Panc1 (cell line): Measurements from ENCODE around the gene DBH. TPM values are rescaled to one million over a fixed set of nuclear protein-coding genes. Genes with fewer than 3 reads are reported as not detected.

ENCODE experiments used
- ATAC-seq: fragments of 200-7000 bp; cut with Tn5 transposase; 2 replicates; pipeline ENCODE4 v1.9.1; 2020; ENCODE audit warnings: mild to moderate bottlenecking, moderate library complexity
- BruUV-seq: library from RNA; stranded (reverse); fragments of 400-500 nt; replicated peaks from 2 replicates; lab custom pipeline; 2021; lab: Mats Ljungman, UMichigan
- CTCF ChIA-PET: fragments of 300-600 bp; sonication (Branson Sonifier 250); formaldehyde crosslinking; loops from one replicate; lab custom pipeline; 2022; ENCODE audit warnings: antibody characterized with exemption; lab: Charles Lee
- POLR2A ChIA-PET: fragments of 300-600 bp; sonication (Branson Sonifier 250); formaldehyde crosslinking; loops from one replicate; lab custom pipeline; 2022; ENCODE audit warnings: antibody characterized with exemption; lab: Charles Lee
- DNase-seq: peaks from one replicate; pipeline ENCODE4 v3.0.0-alpha.2; 2010; ENCODE audit warnings: low read depth, low spot score
- H3K27ac ChIP-seq: 2 replicates; pipeline ENCODE4 v1.5.1; 2011; ENCODE audit warnings: mild to moderate bottlenecking, low read length, inconsistent platforms
- H3K27me3 ChIP-seq: fragments of 200-500 bp; sonication (Bioruptor generic); 2 replicates; pipeline ENCODE4 v1.6.0; 2014; ENCODE audit warnings: low read length, inconsistent platforms; ENCODE audit not compliant: control insufficient read depth, insufficient read depth
- H3K36me3 ChIP-seq: fragments of 200-500 bp; sonication (Bioruptor generic); 2 replicates; pipeline ENCODE4 v1.5.1; 2014; ENCODE audit warnings: inconsistent platforms, mild to moderate bottlenecking, low read length, moderate library complexity; ENCODE audit not compliant: control insufficient read depth, insufficient read depth
- H3K4me1 ChIP-seq: 2 replicates; pipeline ENCODE4 v1.5.1; 2011; ENCODE audit warnings: inconsistent platforms, mild to moderate bottlenecking, low read length, moderate library complexity; ENCODE audit not compliant: control insufficient read depth, insufficient read depth
- H3K4me3 ChIP-seq, 2 experiments: 2 replicates each; pipeline ENCODE4 v1.5.1; 2011 to 2012; ENCODE audit warnings: low read depth in 2 of 2, low read length in 2 of 2, mild to moderate bottlenecking in 2 of 2, inconsistent platforms in 1 of 2, moderate library complexity in 1 of 2
- H3K9me3 ChIP-seq: fragments of 200-500 bp; sonication (Bioruptor generic); 2 replicates; pipeline ENCODE4 v1.5.1; 2014; ENCODE audit warnings: low read depth, mild to moderate bottlenecking, inconsistent platforms, low read length, moderate library complexity; ENCODE audit not compliant: control insufficient read depth, insufficient read depth
- POLR2AphosphoS5 ChIP-seq: IDR thresholded peaks from 2 replicates; pipeline ENCODE4 v1.6.1; 2012; ENCODE audit warnings: mild to moderate bottlenecking, low read depth, low read length, moderate library complexity
- SIN3A ChIP-seq: IDR thresholded peaks from 2 replicates; pipeline ENCODE4 v1.6.1; 2012; ENCODE audit warnings: low read depth, mild to moderate bottlenecking, low read length, moderate library complexity, borderline replicate concordance; ENCODE audit not compliant: insufficient read depth
- TCF7L2 ChIP-seq: IDR thresholded peaks from 2 replicates; pipeline ENCODE4 v1.6.1; 2011; ENCODE audit warnings: mild to moderate bottlenecking, low read depth, low read length, inconsistent platforms
- in situ Hi-C: cut with HindIII; loops from 2 replicates; pipeline ENCODE4 v1.10.0; 2016; ENCODE audit warnings: low sequenced_read_pairs, low pct_unique_long_range_greater_than_20kb
- intact Hi-C: fragments of 100-400 bp; cut with micrococcal nuclease; formaldehyde crosslinking; loops from one replicate; pipeline ENCODE4 v1.10.0; 2022; ENCODE audit not compliant: unreplicated experiment
- total RNA-seq: library from RNA; stranded (reverse); gene quantifications from one replicate; pipeline ENCODE4 v1.2.1, GENCODE V29; 2021; ENCODE audit not compliant: unreplicated experiment
- TF ChIP-seq, protein P1 (sequence below): fragments of 450-650 bp; IDR thresholded peaks from 2 replicates; pipeline ENCODE4 v1.5.1; 2017; ENCODE audit warnings: mild to moderate bottlenecking
- TF ChIP-seq, protein P2 (sequence below), 2 experiments: IDR thresholded peaks; 2 replicates each; pipeline ENCODE4 v1.6.1; 2011 to 2012; ENCODE audit warnings: low read depth in 2 of 2, control low read depth in 1 of 2, low read length in 1 of 2, mild to moderate bottlenecking in 1 of 2, moderate library complexity in 1 of 2; ENCODE audit not compliant: insufficient read depth in 1 of 2

DBH gene
- total RNA-seq, 1 experiment from 2014 or later: not detected

DNA sequence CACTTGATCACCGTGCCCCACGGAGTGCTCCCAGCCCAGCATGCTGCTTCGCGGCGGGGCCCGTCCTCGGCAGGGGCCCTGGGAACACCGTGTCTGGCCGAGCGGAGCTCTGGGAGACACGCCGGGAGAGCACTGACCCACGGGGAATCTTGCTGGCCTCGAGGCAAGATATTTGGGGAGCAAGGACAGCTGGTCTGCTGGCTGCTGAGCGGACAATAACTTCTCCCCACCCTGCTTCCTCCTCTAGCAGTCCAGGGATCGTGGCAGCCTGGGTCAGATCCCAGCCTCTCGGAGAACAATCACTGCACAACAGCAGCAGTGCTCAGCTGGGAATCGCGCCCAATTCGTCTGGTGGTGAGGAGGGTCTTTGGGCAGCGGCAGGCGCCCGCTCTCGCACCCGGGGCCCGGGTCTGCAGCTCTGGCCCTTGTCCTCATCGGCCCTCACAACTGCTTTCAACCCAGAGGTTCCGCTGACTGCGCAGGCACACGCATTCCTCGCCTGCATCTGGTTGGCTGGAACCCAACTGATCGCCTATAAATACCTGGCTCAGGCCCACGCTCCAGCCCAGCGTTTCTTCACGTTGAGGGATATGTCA lies 43.4 kb downstream of the DBH start:
- H3K4me1 ChIP-seq: no peaks in the 10 kb centered on the region
- CTCF ChIA-PET: no interaction called here
- POLR2A ChIA-PET: no interaction called here

DNA sequence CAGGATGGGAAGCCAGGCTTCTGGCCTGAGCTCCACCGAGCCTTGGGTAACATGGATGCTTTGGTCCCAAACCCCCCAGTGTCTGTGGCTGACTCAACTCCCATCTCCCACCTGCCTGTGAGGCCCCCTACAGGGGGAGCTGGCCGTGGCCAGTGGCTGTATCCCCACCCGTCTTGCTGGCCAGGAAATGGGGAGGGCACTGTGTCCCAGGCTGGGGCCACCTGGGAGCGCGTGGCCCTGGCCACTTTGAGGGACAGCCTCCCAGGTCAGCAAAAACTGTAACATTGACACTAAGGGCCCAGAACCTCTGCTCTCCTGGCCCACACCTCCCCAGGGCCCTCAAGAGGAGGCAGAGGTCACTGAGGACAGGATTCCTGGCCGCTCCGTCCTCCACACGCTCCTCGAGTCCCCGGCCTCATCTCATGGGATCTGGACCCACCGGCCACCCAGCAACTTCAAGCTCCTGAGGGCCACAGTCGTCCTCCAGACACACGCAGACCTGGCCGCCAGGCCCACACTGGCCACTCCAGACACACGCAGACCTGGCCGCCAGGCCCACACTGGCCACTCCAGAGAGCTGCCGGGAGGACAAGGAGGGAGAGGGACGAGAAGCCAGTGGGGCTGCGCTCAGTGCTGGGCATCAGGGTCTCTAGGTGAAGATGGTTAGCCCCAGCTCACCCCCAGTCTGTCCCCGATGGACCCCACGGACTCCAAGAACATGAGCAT lies 44.2 kb downstream of the DBH start:
- in situ Hi-C loops: no loop called here
- Histone ChIP-seq H3K36me3 (no peaks in the 10 kb centered on the region), H3K9me3 (no peaks in the 10 kb centered on the region), H3K27ac (no peak overlapping the region), H3K27me3 (no peaks in the 10 kb centered on the region), H3K4me3 (no peak overlapping the region), H3K4me1 (no peaks in the 10 kb centered on the region)
- BruUV-seq: no TSS peak
- CTCF ChIA-PET: interaction anchor here (0.6 kb wide), 2 partner anchors 13 to 21 kb away, joined by 3 to 4 read pairs; no protein-coding TSS in a partner anchor
- POLR2A ChIA-PET: no interaction called here
- intact Hi-C loops: no loop called here
- no peak for ATAC-seq
- DNase-seq: no peak
- TF ChIP-seq, protein P1, sequence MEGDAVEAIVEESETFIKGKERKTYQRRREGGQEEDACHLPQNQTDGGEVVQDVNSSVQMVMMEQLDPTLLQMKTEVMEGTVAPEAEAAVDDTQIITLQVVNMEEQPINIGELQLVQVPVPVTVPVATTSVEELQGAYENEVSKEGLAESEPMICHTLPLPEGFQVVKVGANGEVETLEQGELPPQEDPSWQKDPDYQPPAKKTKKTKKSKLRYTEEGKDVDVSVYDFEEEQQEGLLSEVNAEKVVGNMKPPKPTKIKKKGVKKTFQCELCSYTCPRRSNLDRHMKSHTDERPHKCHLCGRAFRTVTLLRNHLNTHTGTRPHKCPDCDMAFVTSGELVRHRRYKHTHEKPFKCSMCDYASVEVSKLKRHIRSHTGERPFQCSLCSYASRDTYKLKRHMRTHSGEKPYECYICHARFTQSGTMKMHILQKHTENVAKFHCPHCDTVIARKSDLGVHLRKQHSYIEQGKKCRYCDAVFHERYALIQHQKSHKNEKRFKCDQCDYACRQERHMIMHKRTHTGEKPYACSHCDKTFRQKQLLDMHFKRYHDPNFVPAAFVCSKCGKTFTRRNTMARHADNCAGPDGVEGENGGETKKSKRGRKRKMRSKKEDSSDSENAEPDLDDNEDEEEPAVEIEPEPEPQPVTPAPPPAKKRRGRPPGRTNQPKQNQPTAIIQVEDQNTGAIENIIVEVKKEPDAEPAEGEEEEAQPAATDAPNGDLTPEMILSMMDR: no peak
- TF ChIP-seq POLR2AphosphoS5 (no peak), SIN3A (no peak), TCF7L2 (no peak)
- TF ChIP-seq, protein P2, sequence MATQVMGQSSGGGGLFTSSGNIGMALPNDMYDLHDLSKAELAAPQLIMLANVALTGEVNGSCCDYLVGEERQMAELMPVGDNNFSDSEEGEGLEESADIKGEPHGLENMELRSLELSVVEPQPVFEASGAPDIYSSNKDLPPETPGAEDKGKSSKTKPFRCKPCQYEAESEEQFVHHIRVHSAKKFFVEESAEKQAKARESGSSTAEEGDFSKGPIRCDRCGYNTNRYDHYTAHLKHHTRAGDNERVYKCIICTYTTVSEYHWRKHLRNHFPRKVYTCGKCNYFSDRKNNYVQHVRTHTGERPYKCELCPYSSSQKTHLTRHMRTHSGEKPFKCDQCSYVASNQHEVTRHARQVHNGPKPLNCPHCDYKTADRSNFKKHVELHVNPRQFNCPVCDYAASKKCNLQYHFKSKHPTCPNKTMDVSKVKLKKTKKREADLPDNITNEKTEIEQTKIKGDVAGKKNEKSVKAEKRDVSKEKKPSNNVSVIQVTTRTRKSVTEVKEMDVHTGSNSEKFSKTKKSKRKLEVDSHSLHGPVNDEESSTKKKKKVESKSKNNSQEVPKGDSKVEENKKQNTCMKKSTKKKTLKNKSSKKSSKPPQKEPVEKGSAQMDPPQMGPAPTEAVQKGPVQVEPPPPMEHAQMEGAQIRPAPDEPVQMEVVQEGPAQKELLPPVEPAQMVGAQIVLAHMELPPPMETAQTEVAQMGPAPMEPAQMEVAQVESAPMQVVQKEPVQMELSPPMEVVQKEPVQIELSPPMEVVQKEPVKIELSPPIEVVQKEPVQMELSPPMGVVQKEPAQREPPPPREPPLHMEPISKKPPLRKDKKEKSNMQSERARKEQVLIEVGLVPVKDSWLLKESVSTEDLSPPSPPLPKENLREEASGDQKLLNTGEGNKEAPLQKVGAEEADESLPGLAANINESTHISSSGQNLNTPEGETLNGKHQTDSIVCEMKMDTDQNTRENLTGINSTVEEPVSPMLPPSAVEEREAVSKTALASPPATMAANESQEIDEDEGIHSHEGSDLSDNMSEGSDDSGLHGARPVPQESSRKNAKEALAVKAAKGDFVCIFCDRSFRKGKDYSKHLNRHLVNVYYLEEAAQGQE (IDR thresholded peaks at IDR 0.05; ENCODE audit: insufficient read depth in 1 of 2, low read depth in 2 of 2, low read length in 1 of 2): no peak

More for the DNA sequence above, 43.4 kb downstream of the DBH start:
- no peak overlapping the region for H3K27ac ChIP-seq
- intact Hi-C loops: no loop called here
- no peak for DNase-seq
- no peaks in the 10 kb centered on the region for H3K36me3 ChIP-seq
- H3K4me3 ChIP-seq: no peak overlapping the region
- in situ Hi-C loops: no loop called here
- BruUV-seq: no TSS peak
- H3K27me3 ChIP-seq: no peaks in the 10 kb centered on the region
- H3K9me3 ChIP-seq: no peaks in the 10 kb centered on the region
- ATAC-seq: no peak
- TF ChIP-seq SIN3A (no peak), TCF7L2 (no peak), POLR2AphosphoS5 (no peak)
- TF ChIP-seq, protein P1: no peak
- TF ChIP-seq, protein P2 (IDR thresholded peaks at IDR 0.05; ENCODE audit: insufficient read depth in 1 of 2, low read depth in 2 of 2, low read length in 1 of 2): no peak
